ENCODE data around the gene TOP2B. TPM values are rescaled to one million over a fixed set of nuclear protein-coding genes. Genes with fewer than 3 reads are reported as not detected.

The TOP2B gene
- total RNA-seq, 1 experiment from 2014 or later, result 63.1 TPM

- H3K27me3 ChIP-seq (ENCODE audit: control insufficient read depth, insufficient read depth, low read length), result no peaks in the 10 kb centered on the region
- in situ Hi-C loops (cut with HindIII; ENCODE audit: low pct_unique_long_range_greater_than_20kb, low sequenced_read_pairs) (no loop called here), intact Hi-C loops (cut with micrococcal nuclease; ENCODE audit: unreplicated experiment) (no loop called here)
- H3K4me1 ChIP-seq (ENCODE audit: control insufficient read depth, insufficient read depth, low read length), result no peaks in the 10 kb centered on the region
- no peaks in the 10 kb centered on the region for H3K9me3 ChIP-seq (ENCODE audit: control insufficient read depth, insufficient read depth, low read depth, low read length)
- DNase-seq (ENCODE audit: low read depth, low spot score) (no peak), ATAC-seq (no peak)
- BruUV-seq (replicated peaks), result no TSS peak
- no peaks in the 10 kb centered on the region for H3K36me3 ChIP-seq (ENCODE audit: control insufficient read depth, insufficient read depth, low read length)
- no peak for TF ChIP-seq CTCF (IDR thresholded peaks at IDR 0.05)
- TF ChIP-seq SIN3A (IDR thresholded peaks at IDR 0.05; ENCODE audit: borderline replicate concordance, insufficient read depth, low read depth, low read length), result no peak
- no peak for TF ChIP-seq POLR2AphosphoS5 (IDR thresholded peaks at IDR 0.05; ENCODE audit: low read depth, low read length)
- TF ChIP-seq TCF7L2 (IDR thresholded peaks at IDR 0.05; ENCODE audit: low read depth, low read length), result no peak
- no peak for TF ChIP-seq REST (IDR thresholded peaks at IDR 0.05; ENCODE audit: insufficient read depth in 1 of 2, low read depth in 2 of 2, low read length in 1 of 2)
- CTCF ChIA-PET, result no interaction called here
- POLR2A ChIA-PET, result no interaction called here
- H3K27ac ChIP-seq (ENCODE audit: low read length), result no peak overlapping the region
- H3K4me3 ChIP-seq (ENCODE audit: low read depth in 2 of 2, low read length in 2 of 2), result no peak overlapping the region
These were observed 101.1 kb downstream of the TOP2B start for GRCh38 chr3:25563601-25564000.

DNA sequence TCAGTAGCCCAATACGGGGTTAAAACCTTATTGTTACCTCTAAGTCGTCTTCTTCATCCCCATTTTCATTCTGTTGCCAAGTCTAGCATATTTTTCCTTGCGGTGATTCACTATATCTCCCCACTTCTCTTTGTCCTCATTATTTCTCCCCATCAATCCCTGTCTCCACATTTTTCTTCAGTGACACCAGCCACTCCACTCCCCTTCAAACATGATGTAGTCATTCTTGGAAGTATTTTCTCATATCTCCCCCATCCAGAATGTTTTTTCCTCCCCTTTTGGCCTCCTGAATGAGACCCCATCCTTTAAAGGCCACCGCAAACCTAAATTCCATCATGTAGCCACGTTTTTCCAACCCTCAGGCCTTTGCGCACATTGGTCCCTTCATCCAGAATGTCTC is 105.9 kb downstream of the TOP2B start:
- CTCF ChIA-PET, result no interaction called here
- TF ChIP-seq CTCF (IDR thresholded peaks at IDR 0.05) (no peak), SIN3A (IDR thresholded peaks at IDR 0.05; ENCODE audit: borderline replicate concordance, insufficient read depth, low read depth, low read length) (no peak)
- in situ Hi-C loops (cut with HindIII; ENCODE audit: low pct_unique_long_range_greater_than_20kb, low sequenced_read_pairs) (no loop called here), intact Hi-C loops (cut with micrococcal nuclease; ENCODE audit: unreplicated experiment) (no loop called here)
- H3K36me3 ChIP-seq (ENCODE audit: control insufficient read depth, insufficient read depth, low read length), result no peaks in the 10 kb centered on the region
- H3K9me3 ChIP-seq (ENCODE audit: control insufficient read depth, insufficient read depth, low read depth, low read length), result no peaks in the 10 kb centered on the region
- BruUV-seq (replicated peaks), result no TSS peak
- H3K27ac ChIP-seq (ENCODE audit: low read length), result no peak overlapping the region
- POLR2A ChIA-PET, result no interaction called here
- ATAC-seq (no peak), DNase-seq (ENCODE audit: low read depth, low spot score) (no peak)
- H3K4me3 ChIP-seq (ENCODE audit: low read depth in 2 of 2, low read length in 2 of 2), result no peak overlapping the region
- no peaks in the 10 kb centered on the region for H3K4me1 ChIP-seq (ENCODE audit: control insufficient read depth, insufficient read depth, low read length)
- H3K27me3 ChIP-seq (ENCODE audit: control insufficient read depth, insufficient read depth, low read length), result no peaks in the 10 kb centered on the region

DNA sequence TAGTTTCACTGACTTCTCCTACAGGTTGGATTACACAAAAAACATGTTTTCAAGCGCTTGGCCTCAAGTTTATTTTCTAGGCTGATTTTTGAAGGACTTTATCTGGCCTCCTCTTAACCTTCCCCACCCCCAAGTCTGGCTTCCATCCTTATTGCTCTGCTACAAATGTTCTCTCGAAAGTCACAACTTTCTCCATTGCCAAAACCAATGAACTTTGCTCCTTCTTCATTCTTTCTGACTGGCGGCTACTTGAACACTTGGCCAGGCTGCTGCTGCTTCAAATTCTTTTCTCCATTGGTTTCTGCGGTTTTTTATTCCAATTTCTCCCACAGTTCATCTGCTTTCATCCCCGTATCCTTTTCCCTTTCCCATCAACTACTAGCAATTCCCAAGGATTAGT is 106.6 kb downstream of the TOP2B start:
- DNase-seq (ENCODE audit: low read depth, low spot score), result no peak
- no peaks in the 10 kb centered on the region for H3K4me1 ChIP-seq (ENCODE audit: control insufficient read depth, insufficient read depth, low read length)
- no TSS peak for BruUV-seq (replicated peaks)
- intact Hi-C loops (cut with micrococcal nuclease; ENCODE audit: unreplicated experiment), result no loop called here
- H3K36me3 ChIP-seq (ENCODE audit: control insufficient read depth, insufficient read depth, low read length), result no peaks in the 10 kb centered on the region
- H3K27ac ChIP-seq (ENCODE audit: low read length), result no peak overlapping the region
- ChIA-PET CTCF (no interaction called here), POLR2A (no interaction called here)
- in situ Hi-C loops (cut with HindIII; ENCODE audit: low pct_unique_long_range_greater_than_20kb, low sequenced_read_pairs), result no loop called here
- no peak for ATAC-seq
- H3K4me3 ChIP-seq (ENCODE audit: low read depth in 2 of 2, low read length in 2 of 2), result no peak overlapping the region
- no peaks in the 10 kb centered on the region for H3K9me3 ChIP-seq (ENCODE audit: control insufficient read depth, insufficient read depth, low read depth, low read length)
- TF ChIP-seq REST (IDR thresholded peaks at IDR 0.05; ENCODE audit: insufficient read depth in 1 of 2, low read depth in 2 of 2, low read length in 1 of 2) (no peak), POLR2AphosphoS5 (IDR thresholded peaks at IDR 0.05; ENCODE audit: low read depth, low read length) (no peak)
- H3K27me3 ChIP-seq (ENCODE audit: control insufficient read depth, insufficient read depth, low read length), result no peaks in the 10 kb centered on the region

Measured in Panc1 (cell line).